ENCODE measurements around the gene RBMX2. TPM values are rescaled to one million over a fixed set of nuclear protein-coding genes. Genes with fewer than 3 reads are reported as not detected.
"Not testable (repeated sequence)": the region's sequence is repeated elsewhere in the genome, so short reads cannot be mapped to it uniquely, and the experiment has no call there.

Gene RBMX2
- total RNA-seq, 4 donors from 2014 or later, result 12.0 to 23.1 (median 17.0) TPM

DNA sequence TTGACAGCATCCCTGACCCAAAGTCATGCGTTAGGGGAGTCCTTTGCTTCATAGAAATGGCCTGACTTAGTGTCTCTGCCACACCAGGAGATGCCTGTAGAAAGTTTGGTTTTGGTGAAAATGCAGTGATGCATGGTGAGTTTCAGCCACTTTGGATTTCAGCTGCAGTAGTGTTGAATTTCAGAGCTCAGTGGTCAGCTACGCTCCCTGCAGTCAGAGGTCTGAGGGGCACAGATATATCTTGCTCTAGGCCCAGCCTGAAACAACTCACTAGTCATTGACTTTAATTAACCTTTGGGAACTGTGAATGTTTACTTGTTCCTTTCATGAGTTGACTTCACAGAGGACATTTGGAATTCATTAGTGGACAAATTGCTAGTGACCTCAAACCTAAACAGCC is 17.5 kb downstream of the RBMX2 start:
- TF ChIP-seq, protein P1, sequence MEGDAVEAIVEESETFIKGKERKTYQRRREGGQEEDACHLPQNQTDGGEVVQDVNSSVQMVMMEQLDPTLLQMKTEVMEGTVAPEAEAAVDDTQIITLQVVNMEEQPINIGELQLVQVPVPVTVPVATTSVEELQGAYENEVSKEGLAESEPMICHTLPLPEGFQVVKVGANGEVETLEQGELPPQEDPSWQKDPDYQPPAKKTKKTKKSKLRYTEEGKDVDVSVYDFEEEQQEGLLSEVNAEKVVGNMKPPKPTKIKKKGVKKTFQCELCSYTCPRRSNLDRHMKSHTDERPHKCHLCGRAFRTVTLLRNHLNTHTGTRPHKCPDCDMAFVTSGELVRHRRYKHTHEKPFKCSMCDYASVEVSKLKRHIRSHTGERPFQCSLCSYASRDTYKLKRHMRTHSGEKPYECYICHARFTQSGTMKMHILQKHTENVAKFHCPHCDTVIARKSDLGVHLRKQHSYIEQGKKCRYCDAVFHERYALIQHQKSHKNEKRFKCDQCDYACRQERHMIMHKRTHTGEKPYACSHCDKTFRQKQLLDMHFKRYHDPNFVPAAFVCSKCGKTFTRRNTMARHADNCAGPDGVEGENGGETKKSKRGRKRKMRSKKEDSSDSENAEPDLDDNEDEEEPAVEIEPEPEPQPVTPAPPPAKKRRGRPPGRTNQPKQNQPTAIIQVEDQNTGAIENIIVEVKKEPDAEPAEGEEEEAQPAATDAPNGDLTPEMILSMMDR (IDR thresholded peaks at IDR 0.05), result no peak
- no peak for TF ChIP-seq POLR2A (IDR thresholded peaks at IDR 0.05)
- TF ChIP-seq EP300 (IDR thresholded peaks at IDR 0.05), result no peak

DNA sequence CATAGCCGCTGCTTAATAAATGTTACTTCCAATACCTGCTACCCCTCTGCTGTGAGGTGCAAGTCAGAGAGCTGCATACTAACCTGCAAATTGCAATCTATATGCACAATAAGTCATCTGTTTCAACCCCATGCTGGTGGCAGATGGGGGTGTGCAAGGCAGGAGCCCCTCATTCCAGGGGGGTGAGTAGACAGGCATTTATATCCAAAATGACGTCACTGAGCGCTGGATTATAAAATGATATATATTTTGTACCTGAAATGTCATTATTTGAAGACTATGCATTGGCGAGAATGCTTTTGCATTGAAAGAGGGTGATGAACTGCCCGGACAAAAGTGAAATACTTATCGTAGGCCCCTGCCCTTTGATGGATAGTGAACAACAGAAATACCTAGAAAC is 24.7 kb downstream of the RBMX2 start:
- no peak for TF ChIP-seq EP300 (IDR thresholded peaks at IDR 0.05)
- TF ChIP-seq POLR2A (IDR thresholded peaks at IDR 0.05), result no peak
- TF ChIP-seq, protein P1 (IDR thresholded peaks at IDR 0.05), result no peak
- Histone ChIP-seq H3K36me3 (no peaks in the 10 kb centered on the region), H3K27me3 (no peaks in the 10 kb centered on the region), H3K9me3 (no peaks in the 10 kb centered on the region), H3K27ac (no peak overlapping the region), H3K4me1 (no peaks in the 10 kb centered on the region), H3K4me3 (no peak overlapping the region)
- WGBS, 2 donors, result 84 to 86% methylated on average over 6 of the region's 6 CpGs
- DNase-seq (ENCODE audit: low spot score in 2 of 2), result no peak

More for the DNA sequence above, 17.5 kb downstream of the RBMX2 start:
- no peaks in the 10 kb centered on the region for H3K9me3 ChIP-seq
- H3K4me3 ChIP-seq, result no peak overlapping the region
- DNase-seq (ENCODE audit: low spot score in 2 of 2), result no peak
- no peak overlapping the region for H3K27ac ChIP-seq
- H3K36me3 ChIP-seq, result peaks cover 0 to 9% (median 0%) of the 10 kb centered on the region in 3 donors
- no peaks in the 10 kb centered on the region for H3K27me3 ChIP-seq
- WGBS, 2 donors, result 54 to 72% methylated on average over 2 of the region's 2 CpGs
- H3K4me1 ChIP-seq, result no peaks in the 10 kb centered on the region

DNA sequence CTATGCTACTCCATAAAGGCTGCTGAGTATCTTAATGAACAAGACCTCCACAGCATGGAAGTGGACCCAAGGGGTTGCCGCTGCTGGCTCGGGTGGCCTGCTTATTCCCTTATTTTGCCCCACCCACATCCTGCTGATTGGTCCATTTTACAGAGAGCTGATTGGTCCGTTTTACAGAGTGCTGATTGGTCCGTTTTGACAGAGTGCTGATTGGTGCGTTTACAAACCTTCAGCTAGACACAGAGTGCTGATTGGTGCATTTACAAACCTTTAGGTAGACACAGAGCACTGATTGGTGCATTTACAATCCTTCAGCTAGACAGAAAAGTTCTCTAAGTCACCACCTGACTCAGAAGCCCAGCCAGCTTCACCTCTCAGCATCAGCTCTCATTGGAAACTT is 27.4 kb downstream of the RBMX2 start:
- H3K4me3 ChIP-seq; H3K27ac ChIP-seq; H3K9me3 ChIP-seq; H3K36me3 ChIP-seq; H3K27me3 ChIP-seq; DNase-seq (ENCODE audit: low spot score in 2 of 2); H3K4me1 ChIP-seq: not testable (repeated sequence)
- WGBS, 2 donors, result 81% methylated on average over 5 of the region's 5 CpGs; no CpG with 5 or more reads in 1 of the 2 donors

DNA sequence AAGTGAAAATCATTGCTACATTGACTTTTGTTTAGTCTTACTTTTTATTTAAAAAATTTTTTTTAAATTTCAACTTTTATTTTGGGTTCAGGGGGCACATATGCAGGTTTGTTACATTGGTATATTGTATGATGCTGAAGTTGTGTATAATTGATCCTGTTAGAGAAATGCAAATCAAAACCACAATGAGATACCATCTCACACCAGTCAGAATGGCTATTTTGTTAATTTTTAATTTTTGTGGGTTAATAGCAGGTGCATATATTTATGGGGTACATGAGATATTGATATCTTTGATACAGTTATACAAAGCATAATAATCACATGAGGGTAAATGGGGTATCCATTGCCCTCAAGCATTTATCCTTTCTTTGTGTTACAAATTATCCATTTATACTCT is 34.1 kb downstream of the RBMX2 start:
- no peak for DNase-seq (ENCODE audit: low spot score in 2 of 2)
- Histone ChIP-seq H3K9me3 (peaks cover 0 to 11% (median 2%) of the 10 kb centered on the region in 4 donors), H3K27me3 (no peaks in the 10 kb centered on the region), H3K4me3 (no peak overlapping the region), H3K27ac (no peak overlapping the region), H3K4me1 (no peaks in the 10 kb centered on the region), H3K36me3 (no peaks in the 10 kb centered on the region)
- no peak for TF ChIP-seq EP300 (IDR thresholded peaks at IDR 0.05)
- TF ChIP-seq POLR2A (IDR thresholded peaks at IDR 0.05), result no peak
- TF ChIP-seq, protein P1 (IDR thresholded peaks at IDR 0.05), result no peak

DNA sequence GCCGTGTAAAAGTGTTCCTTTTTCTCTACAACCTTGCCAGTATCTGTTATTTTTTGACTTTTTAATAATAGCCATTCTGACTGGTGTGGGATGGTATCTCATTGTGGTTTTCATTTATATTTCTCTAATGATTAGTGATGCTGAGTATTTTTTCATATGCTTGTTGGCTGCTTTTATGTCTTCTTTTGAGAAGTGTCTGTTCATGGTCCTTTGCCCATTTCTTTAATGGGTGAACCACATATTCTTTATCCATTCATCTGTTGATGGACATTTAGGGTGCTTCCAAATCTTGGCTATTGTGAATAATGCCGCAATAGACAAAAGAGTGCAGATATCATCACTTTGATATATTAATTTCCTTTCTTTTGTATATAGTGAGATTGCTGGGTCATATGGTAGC is 36.2 kb downstream of the RBMX2 start:
- H3K36me3 ChIP-seq; H3K27me3 ChIP-seq; H3K4me1 ChIP-seq; H3K4me3 ChIP-seq; DNase-seq (ENCODE audit: low spot score in 2 of 2); H3K27ac ChIP-seq: not testable (repeated sequence)
- 38 to 77% methylated on average over 2 of the region's 2 CpGs for WGBS, 2 donors
- peaks cover 0 to 11% (median 2%) of the 10 kb centered on the region in 4 donors for H3K9me3 ChIP-seq

DNA sequence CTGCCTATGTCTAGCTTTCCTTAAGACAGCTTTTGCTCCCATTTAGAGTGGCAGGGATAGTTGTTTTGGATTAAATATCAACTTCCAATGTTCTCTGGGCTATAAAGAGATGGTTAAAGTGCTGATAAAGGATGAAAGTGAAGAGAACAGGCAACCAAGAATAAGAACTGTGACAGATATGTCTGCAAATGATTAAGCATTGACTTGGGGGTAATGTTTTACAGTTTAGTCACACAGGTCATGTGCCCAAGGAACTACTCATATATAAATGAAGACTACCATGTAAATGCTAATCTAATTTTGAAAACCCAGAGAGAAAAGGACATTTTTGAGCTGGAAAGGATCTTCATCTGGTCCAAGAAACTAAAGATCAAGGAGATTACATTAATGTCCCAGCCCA is 42.1 kb downstream of the RBMX2 start:
- H3K4me3 ChIP-seq, result no peak overlapping the region
- no peaks in the 10 kb centered on the region for H3K4me1 ChIP-seq
- no peak overlapping the region for H3K27ac ChIP-seq
- peaks cover 0 to 11% (median 0%) of the 10 kb centered on the region in 4 donors for H3K9me3 ChIP-seq
- no peak for TF ChIP-seq POLR2A (IDR thresholded peaks at IDR 0.05)
- TF ChIP-seq, protein P1 (IDR thresholded peaks at IDR 0.05), result no peak
- TF ChIP-seq EP300 (IDR thresholded peaks at IDR 0.05), result no peak
- no peaks in the 10 kb centered on the region for H3K36me3 ChIP-seq
- no peak for DNase-seq (ENCODE audit: low spot score in 2 of 2)
- H3K27me3 ChIP-seq, result no peaks in the 10 kb centered on the region

All from tibial nerve (tissue), 4 donors.